B cell (primary cell): Measurements from ENCODE around the gene RTCB.

Source experiments
- CTCF ChIP-seq: fragments of 200-600 bp; IDR thresholded peaks from one replicate; pipeline ENCODE4 v1.8.0; 2022; ENCODE audit warnings: antibody characterized with exemption, mild to moderate bottlenecking
- EZH2 ChIP-seq: IDR thresholded peaks from 2 replicates; pipeline ENCODE4 v1.6.1; 2012; ENCODE audit warnings: borderline replicate concordance, low read depth, mild to moderate bottlenecking, moderate library complexity, low read length; ENCODE audit not compliant: insufficient read depth, poor library complexity, severe bottlenecking

GRCh38 chr22:32364210-32364609, 47.8 kb downstream of the RTCB start:
- TF ChIP-seq CTCF = no peak
- TF ChIP-seq EZH2 = no peak
